H1 (cell line): Measurements from ENCODE around the gene FAM76B. TPM values are rescaled to one million over a fixed set of nuclear protein-coding genes. Genes with fewer than 3 reads are reported as not detected.

ENCODE experiments used
- ATF2 ChIP-seq: IDR thresholded peaks from 2 replicates; pipeline ENCODE4 v1.6.1; 2012; ENCODE audit warnings: low read length, inconsistent platforms
- CBX8 ChIP-seq: fragments of 300-800, 300-1000 bp; sonication (generic); IDR thresholded peaks from 2 replicates; pipeline ENCODE4 v1.7.1; 2016; ENCODE audit warnings: low read depth, low read length, borderline replicate concordance
- EGR1 ChIP-seq: IDR thresholded peaks from 2 replicates; pipeline ENCODE4 v1.6.1; 2011; ENCODE audit warnings: low read depth, low read length, borderline replicate concordance
- HDAC6 ChIP-seq: IDR thresholded peaks from one replicate; pipeline ENCODE4 v1.7.1; 2012; ENCODE audit warnings: low read depth, mild to moderate bottlenecking, inconsistent platforms, low read length, moderate library complexity
- JUN ChIP-seq: IDR thresholded peaks from 2 replicates; pipeline ENCODE4 v1.6.1; 2011; ENCODE audit warnings: low read depth, mild to moderate bottlenecking, improper control_type of control experiment, low read length
- KDM4A ChIP-seq: IDR thresholded peaks from one replicate; pipeline ENCODE4 v1.7.1; 2012; ENCODE audit warnings: low read depth, mild to moderate bottlenecking, moderate library complexity, low read length, inconsistent platforms; ENCODE audit not compliant: severe bottlenecking
- NRF1 ChIP-seq: IDR thresholded peaks from 2 replicates; pipeline ENCODE4 v1.6.1; 2011; ENCODE audit warnings: mild to moderate bottlenecking, low read depth, low read length, improper control_type of control experiment
- POU5F1 ChIP-seq: IDR thresholded peaks from 2 replicates; pipeline ENCODE4 v1.6.1; 2011; ENCODE audit warnings: low read depth, mild to moderate bottlenecking, low read length, moderate library complexity
- ZNF274 ChIP-seq: IDR thresholded peaks from 2 replicates; pipeline ENCODE4 v1.7.0; 2012; ENCODE audit warnings: low read length, borderline replicate concordance; ENCODE audit errors: extremely low read depth
- polyA plus RNA-seq, 7 experiments: library from polyadenylated mRNA; depleted of rRNA in 3 of 7; stranded (reverse) in 5 of 7; unstranded in 2 of 7; fragments of >200 nt in 5 of 7; fragments of 200-250 nt in 2 of 7; gene quantifications; 1 replicate in 5 of 7; 2 replicates in 1 of 7; 4 replicates in 1 of 7; pipeline versions ENCODE4 v1.2.1 to v1.2.3, GENCODE V29; 2011 to 2013; ENCODE audit warnings: missing spikeins in 2 of 7, mixed read lengths in 2 of 7
- total RNA-seq: library from RNA; stranded (reverse); fragmentation: NEBNext Ultra II Directional; extraction: Animal tissue kit (Norgen Biotek cat#: 25700); gene quantifications from 2 replicates; pipeline ENCODE4 v1.2.1, GENCODE V29; 2021
- TF ChIP-seq, protein P1 (sequence below): fragments of 300-600 bp; sonication (generic); IDR thresholded peaks from 2 replicates; pipeline ENCODE4 v1.7.1; 2012; ENCODE audit warnings: low read length, moderate library complexity, mild to moderate bottlenecking, inconsistent platforms; ENCODE audit not compliant: insufficient replicate concordance

FAM76B gene
- total and polyA plus RNA-seq, 2 of the 8 experiments (the other 6 are each of a cell fraction or from before 2014, with no cell fraction given) = 11.0 to 22.3 TPM

DNA sequence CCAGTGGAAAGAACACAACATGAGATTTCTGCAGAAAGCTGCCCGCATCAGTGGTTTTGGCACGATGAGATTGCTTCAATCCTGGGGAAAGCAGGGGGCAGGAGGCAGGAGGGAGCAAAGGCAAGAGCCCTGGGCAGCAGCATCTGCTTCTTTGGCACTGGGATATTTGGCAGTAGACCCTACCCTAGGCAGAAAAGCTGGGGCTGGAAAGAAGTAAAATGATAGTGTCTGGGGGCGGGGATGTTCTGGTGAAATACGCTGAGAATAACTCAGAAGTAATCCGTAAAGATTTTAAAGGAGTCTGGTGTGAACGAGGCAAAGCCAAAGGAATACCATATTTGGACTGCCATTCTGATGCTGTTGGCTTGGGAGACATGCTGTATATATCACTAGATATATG, 62.0 kb downstream of the FAM76B start (continued):
- TF ChIP-seq, protein P1, sequence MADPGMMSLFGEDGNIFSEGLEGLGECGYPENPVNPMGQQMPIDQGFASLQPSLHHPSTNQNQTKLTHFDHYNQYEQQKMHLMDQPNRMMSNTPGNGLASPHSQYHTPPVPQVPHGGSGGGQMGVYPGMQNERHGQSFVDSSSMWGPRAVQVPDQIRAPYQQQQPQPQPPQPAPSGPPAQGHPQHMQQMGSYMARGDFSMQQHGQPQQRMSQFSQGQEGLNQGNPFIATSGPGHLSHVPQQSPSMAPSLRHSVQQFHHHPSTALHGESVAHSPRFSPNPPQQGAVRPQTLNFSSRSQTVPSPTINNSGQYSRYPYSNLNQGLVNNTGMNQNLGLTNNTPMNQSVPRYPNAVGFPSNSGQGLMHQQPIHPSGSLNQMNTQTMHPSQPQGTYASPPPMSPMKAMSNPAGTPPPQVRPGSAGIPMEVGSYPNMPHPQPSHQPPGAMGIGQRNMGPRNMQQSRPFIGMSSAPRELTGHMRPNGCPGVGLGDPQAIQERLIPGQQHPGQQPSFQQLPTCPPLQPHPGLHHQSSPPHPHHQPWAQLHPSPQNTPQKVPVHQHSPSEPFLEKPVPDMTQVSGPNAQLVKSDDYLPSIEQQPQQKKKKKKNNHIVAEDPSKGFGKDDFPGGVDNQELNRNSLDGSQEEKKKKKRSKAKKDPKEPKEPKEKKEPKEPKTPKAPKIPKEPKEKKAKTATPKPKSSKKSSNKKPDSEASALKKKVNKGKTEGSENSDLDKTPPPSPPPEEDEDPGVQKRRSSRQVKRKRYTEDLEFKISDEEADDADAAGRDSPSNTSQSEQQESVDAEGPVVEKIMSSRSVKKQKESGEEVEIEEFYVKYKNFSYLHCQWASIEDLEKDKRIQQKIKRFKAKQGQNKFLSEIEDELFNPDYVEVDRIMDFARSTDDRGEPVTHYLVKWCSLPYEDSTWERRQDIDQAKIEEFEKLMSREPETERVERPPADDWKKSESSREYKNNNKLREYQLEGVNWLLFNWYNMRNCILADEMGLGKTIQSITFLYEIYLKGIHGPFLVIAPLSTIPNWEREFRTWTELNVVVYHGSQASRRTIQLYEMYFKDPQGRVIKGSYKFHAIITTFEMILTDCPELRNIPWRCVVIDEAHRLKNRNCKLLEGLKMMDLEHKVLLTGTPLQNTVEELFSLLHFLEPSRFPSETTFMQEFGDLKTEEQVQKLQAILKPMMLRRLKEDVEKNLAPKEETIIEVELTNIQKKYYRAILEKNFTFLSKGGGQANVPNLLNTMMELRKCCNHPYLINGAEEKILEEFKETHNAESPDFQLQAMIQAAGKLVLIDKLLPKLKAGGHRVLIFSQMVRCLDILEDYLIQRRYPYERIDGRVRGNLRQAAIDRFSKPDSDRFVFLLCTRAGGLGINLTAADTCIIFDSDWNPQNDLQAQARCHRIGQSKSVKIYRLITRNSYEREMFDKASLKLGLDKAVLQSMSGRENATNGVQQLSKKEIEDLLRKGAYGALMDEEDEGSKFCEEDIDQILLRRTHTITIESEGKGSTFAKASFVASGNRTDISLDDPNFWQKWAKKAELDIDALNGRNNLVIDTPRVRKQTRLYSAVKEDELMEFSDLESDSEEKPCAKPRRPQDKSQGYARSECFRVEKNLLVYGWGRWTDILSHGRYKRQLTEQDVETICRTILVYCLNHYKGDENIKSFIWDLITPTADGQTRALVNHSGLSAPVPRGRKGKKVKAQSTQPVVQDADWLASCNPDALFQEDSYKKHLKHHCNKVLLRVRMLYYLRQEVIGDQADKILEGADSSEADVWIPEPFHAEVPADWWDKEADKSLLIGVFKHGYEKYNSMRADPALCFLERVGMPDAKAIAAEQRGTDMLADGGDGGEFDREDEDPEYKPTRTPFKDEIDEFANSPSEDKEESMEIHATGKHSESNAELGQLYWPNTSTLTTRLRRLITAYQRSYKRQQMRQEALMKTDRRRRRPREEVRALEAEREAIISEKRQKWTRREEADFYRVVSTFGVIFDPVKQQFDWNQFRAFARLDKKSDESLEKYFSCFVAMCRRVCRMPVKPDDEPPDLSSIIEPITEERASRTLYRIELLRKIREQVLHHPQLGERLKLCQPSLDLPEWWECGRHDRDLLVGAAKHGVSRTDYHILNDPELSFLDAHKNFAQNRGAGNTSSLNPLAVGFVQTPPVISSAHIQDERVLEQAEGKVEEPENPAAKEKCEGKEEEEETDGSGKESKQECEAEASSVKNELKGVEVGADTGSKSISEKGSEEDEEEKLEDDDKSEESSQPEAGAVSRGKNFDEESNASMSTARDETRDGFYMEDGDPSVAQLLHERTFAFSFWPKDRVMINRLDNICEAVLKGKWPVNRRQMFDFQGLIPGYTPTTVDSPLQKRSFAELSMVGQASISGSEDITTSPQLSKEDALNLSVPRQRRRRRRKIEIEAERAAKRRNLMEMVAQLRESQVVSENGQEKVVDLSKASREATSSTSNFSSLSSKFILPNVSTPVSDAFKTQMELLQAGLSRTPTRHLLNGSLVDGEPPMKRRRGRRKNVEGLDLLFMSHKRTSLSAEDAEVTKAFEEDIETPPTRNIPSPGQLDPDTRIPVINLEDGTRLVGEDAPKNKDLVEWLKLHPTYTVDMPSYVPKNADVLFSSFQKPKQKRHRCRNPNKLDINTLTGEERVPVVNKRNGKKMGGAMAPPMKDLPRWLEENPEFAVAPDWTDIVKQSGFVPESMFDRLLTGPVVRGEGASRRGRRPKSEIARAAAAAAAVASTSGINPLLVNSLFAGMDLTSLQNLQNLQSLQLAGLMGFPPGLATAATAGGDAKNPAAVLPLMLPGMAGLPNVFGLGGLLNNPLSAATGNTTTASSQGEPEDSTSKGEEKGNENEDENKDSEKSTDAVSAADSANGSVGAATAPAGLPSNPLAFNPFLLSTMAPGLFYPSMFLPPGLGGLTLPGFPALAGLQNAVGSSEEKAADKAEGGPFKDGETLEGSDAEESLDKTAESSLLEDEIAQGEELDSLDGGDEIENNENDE = no peak
- TF ChIP-seq EGR1 (no peak), POU5F1 (no peak), KDM4A (no peak), ZNF274 (no peak), NRF1 (no peak), HDAC6 (no peak), ATF2 (no peak), CBX8 (no peak), JUN (no peak)
